B cell (primary cell): Measurements from ENCODE around the gene TNNI3K.

Experiments used
- CTCF ChIP-seq: fragments of 200-600 bp; IDR thresholded peaks from one replicate; pipeline ENCODE4 v1.8.0; 2022; ENCODE audit warnings: antibody characterized with exemption, mild to moderate bottlenecking
- EZH2 ChIP-seq: IDR thresholded peaks from 2 replicates; pipeline ENCODE4 v1.6.1; 2012; ENCODE audit warnings: borderline replicate concordance, low read depth, mild to moderate bottlenecking, moderate library complexity, low read length; ENCODE audit not compliant: insufficient read depth, poor library complexity, severe bottlenecking

DNA sequence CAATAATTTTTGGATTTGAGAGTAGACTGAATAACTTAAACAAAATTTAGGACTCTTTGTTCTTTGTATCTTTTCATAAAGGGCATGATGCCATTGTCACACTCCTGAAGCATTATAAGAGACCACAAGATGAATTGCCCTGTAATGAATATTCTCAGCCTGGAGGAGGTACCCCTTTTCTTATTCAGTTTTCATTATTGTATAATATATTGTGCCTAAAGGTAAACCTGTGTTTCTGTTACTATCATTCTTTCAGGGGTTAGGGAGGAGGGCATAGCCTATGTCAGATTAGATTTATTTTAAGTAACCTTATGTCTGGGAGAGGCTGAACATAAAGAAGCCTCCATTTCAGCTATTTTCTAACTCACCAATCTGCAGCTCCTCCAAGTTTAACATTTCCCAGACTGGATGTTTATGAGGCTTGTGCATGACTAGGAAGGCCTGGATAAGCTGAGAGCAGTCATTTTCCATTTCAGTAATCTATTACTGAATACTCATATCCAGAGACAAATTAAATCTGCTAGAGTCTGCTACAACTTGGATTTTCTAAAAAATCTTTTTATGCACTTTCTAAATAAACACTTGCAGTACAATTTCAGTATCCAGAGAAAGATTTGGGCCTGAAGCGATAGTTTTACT is 132.1 kb downstream of the TNNI3K start:
- TF ChIP-seq CTCF (no peak), EZH2 (no peak)
